ENCODE measurements around the gene SRM. TPM values are rescaled to one million over a fixed set of nuclear protein-coding genes. Genes with fewer than 3 reads are reported as not detected.

The SRM gene
- total RNA-seq, 1 experiment from 2014 or later: 150 TPM

GRCh38 chr1:11013160-11013531 lies 46.7 kb downstream of the SRM start:
- no peak overlapping the region for H2AFZ ChIP-seq (ENCODE audit: low read depth, low read length, poor library complexity, severe bottlenecking)
- RAD21 ChIA-PET (ENCODE audit: low non-redundant PET in 1 of 2, low total read pairs in 2 of 2, uncharacterized antibody in 2 of 2, unreplicated experiment in 2 of 2): no interaction called here
- H3K79me2 ChIP-seq (ENCODE audit: insufficient read depth, low read length): peaks cover 54% of the 10 kb centered on the region
- H4K20me1 ChIP-seq (ENCODE audit: insufficient read depth): peaks cover 25% of the 10 kb centered on the region; the same call in 1 of the 2 replicates
- POLR2A ChIA-PET: interaction anchor here (1.7 kb wide), 1 partner anchor 18 kb away, joined by 3 read pairs; no protein-coding TSS in a partner anchor
- H3K36me3 ChIP-seq (ENCODE audit: control insufficient read depth in 1 of 2, insufficient read depth in 2 of 2, low read length in 2 of 2): peaks cover 32 to 42% of the 10 kb centered on the region in 2 experiments
- no peaks in the 10 kb centered on the region for H3K9me3 ChIP-seq (ENCODE audit: control insufficient read depth in 1 of 2, insufficient read depth in 1 of 2, low read depth in 1 of 2, low read length in 2 of 2)
- BruUV-seq (replicated peaks): no TSS peak
- peak overlapping the region; percentile 80 for H3K4me2 ChIP-seq (ENCODE audit: low read length)
- H3K4me3 ChIP-seq (replicated peaks in 1 of 2; ENCODE audit: low read depth in 1 of 2, low read length in 2 of 2): peak overlapping the region; percentile 71 to 91
- H3K4me1 ChIP-seq (ENCODE audit: control insufficient read depth in 1 of 2, insufficient read depth in 2 of 2, low read length in 2 of 2): peaks cover 14 to 20% of the 10 kb centered on the region in 2 experiments
- peak overlapping the region; percentile 99 for H3K9ac ChIP-seq (ENCODE audit: low read length)
- H3K9me2 ChIP-seq (ENCODE audit: insufficient read depth): no peaks in the 10 kb centered on the region
- intact Hi-C loops (cut with micrococcal nuclease): no loop called here
- ATAC-seq (peak; percentile 31), DNase-seq (ENCODE audit: low read depth, low spot score) (no peak)
- CTCF ChIA-PET: no interaction called here
- TF ChIP-seq TCF7L2 (IDR thresholded peaks at IDR 0.05; ENCODE audit: borderline replicate concordance, extremely low read depth, insufficient read depth, insufficient read length) (no peak), ZNF274 (IDR thresholded peaks at IDR 0.05; ENCODE audit: low read depth, low read length) (no peak), POLR2AphosphoS5 (IDR thresholded peaks at IDR 0.05; ENCODE audit: low read depth, low read length) (no peak), SP1 (IDR thresholded peaks at IDR 0.05; ENCODE audit: low read depth) (no peak), POLR2A (IDR thresholded peaks at IDR 0.05; ENCODE audit: borderline replicate concordance, extremely low read depth, insufficient read depth, insufficient read length) (no peak), CBX3 (IDR thresholded peaks at IDR 0.05; ENCODE audit: low read depth) (no peak), CEBPB (IDR thresholded peaks at IDR 0.05; ENCODE audit: low read depth) (no peak), CTCF (IDR thresholded peaks at IDR 0.05 in 2 of 3, conservative IDR thresholded peaks at IDR 0.05 in 1 of 3; ENCODE audit: borderline replicate concordance in 1 of 3, insufficient read depth in 1 of 3, low read depth in 2 of 3, low read length in 2 of 3) (no peak), YY1 (IDR thresholded peaks at IDR 0.05; ENCODE audit: extremely low read depth, insufficient replicate concordance, low read depth, low read length) (no peak), JUND (IDR thresholded peaks at IDR 0.05) (no peak), ZBTB33 (IDR thresholded peaks at IDR 0.05; ENCODE audit: extremely low read depth, insufficient replicate concordance, low read length) (no peak), ELF1 (IDR thresholded peaks at IDR 0.05; ENCODE audit: borderline replicate concordance, low read depth) (no peak)
- H3K27ac ChIP-seq (ENCODE audit: low read depth, low read length): peak overlapping the region; percentile 90
- no peaks in the 10 kb centered on the region for H3K27me3 ChIP-seq (ENCODE audit: insufficient read depth, low read length)

Measured in HCT116 (cell line).